SK-N-DZ (cell line): ENCODE data around the gene LTF. TPM values are rescaled to one million over a fixed set of nuclear protein-coding genes. Genes with fewer than 3 reads are reported as not detected.
"Not testable (repeated sequence)": the region's sequence is repeated elsewhere in the genome, so short reads cannot be mapped to it uniquely, and the experiment has no call there.

ENCODE experiments used
- DNase-seq: peaks from one replicate; pipeline ENCODE4 v3.0.0-alpha.2; 2015; ENCODE audit warnings: low spot score
- polyA plus RNA-seq, 2 experiments: library from polyadenylated mRNA; depleted of rRNA; stranded (reverse); fragments of >200 nt; gene quantifications; 2 replicates each; pipeline ENCODE4 v1.2.3, GENCODE V29; 2014

LTF gene
- not detected in 2 replicates for polyA plus RNA-seq (2014; cell fraction: cytosol; rRNA removed)
- polyA plus RNA-seq (2014; cell fraction: nucleus; rRNA removed), result not detected in 2 replicates

- no peak for DNase-seq
These were observed at the start of gene LTF for GRCh38 chr3:46464326-46465195. LTF (minus strand) TSS chr3:46464905; CDS start chr3:46464867, 38 bp downstream.

- DNase-seq, result no peak
These were observed 47.6 kb upstream of the LTF start for GRCh38 chr3:46512191-46512749.

- DNase-seq, result no peak
These were observed 45.0 kb upstream of the LTF start for GRCh38 chr3:46509661-46510187.

- no peak for DNase-seq
These were observed 44.3 kb upstream of the LTF start for GRCh38 chr3:46508850-46509591.

GRCh38 chr3:46506526-46506925 lies 41.8 kb upstream of the LTF start:
- DNase-seq, result no peak

GRCh38 chr3:46505953-46506352 lies 41.2 kb upstream of the LTF start:
- no peak for DNase-seq

- no peak for DNase-seq
These were observed 40.1 kb upstream of the LTF start for GRCh38 chr3:46504789-46505188.

GRCh38 chr3:46503200-46503874 lies 38.6 kb upstream of the LTF start:
- DNase-seq, result no peak

GRCh38 chr3:46501702-46502101 lies 37.0 kb upstream of the LTF start:
- no peak for DNase-seq

- DNase-seq, result no peak
These were observed 36.2 kb upstream of the LTF start for GRCh38 chr3:46500656-46501635.

GRCh38 chr3:46498916-46499519 lies 34.3 kb upstream of the LTF start:
- DNase-seq, result no peak

- DNase-seq, result no peak
These were observed 33.0 kb upstream of the LTF start, which contains the start of gene RTP3 for GRCh38 chr3:46497556-46498265. RTP3 (plus strand) TSS chr3:46497976; CDS start chr3:46498063, 87 bp downstream.

GRCh38 chr3:46496746-46497555 lies 32.2 kb upstream of the LTF start:
- no peak for DNase-seq

GRCh38 chr3:46495901-46496456 lies 31.3 kb upstream of the LTF start:
- no peak for DNase-seq

- not testable (repeated sequence) for DNase-seq
These were observed 29.8 kb upstream of the LTF start for GRCh38 chr3:46494491-46494890.

GRCh38 chr3:46492890-46493547 lies 28.3 kb upstream of the LTF start:
- DNase-seq, result no peak
